Stimulated activated CD8-positive, alpha-beta memory T cell treated with anti-CD3 and anti-CD28 coated beads, Interleukin-2, amount 100 ng/mL, for 48 hours (primary cell): ENCODE measurements around the gene NDUFAF2.
"Not testable (repeated sequence)": the region's sequence is repeated elsewhere in the genome, so short reads cannot be mapped to it uniquely, and the experiment has no call there.

Experiments
- DNase-seq, 2 donors: peaks; one replicate each; pipeline ENCODE4 v3.0.0-alpha.2; 2020; ENCODE audit warnings: low read depth in 2 of 2

The NDUFAF2 gene, protein sequence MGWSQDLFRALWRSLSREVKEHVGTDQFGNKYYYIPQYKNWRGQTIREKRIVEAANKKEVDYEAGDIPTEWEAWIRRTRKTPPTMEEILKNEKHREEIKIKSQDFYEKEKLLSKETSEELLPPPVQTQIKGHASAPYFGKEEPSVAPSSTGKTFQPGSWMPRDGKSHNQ

GRCh38 chr5:60944904-60945812 is at the start of gene NDUFAF2, which contains the start of gene ERCC8:
NDUFAF2 (plus strand) TSS chr5:60945205; CDS start chr5:60945256, 51 bp downstream.
ERCC8 (minus strand) TSS chr5:60945070; CDS start chr5:60945008, 62 bp downstream.
- peak; percentile 70 to 76 for DNase-seq

- DNase-seq, result no peak
These were observed 48.0 kb upstream of the NDUFAF2 start for GRCh38 chr5:60896991-60897390.

DNA sequence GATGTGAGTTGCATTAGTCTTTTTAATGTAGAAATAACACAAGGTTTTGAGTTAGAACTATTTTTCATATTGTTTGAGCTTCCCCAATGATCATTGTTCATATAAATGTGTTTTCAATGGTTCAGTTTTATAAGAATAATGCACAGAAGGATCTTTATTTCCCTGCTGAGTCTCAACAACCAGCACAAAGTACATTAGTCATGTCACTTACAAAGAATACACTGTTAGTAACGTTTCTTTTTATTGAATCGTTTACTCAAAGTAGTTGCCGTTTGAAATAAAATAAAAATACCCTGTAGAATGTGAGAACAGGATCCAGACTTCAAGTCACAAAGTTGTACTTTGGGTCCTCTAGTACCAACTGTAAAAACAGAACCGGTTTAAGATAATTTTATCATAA is 41.6 kb upstream of the NDUFAF2 start:
- no peak for DNase-seq

DNA sequence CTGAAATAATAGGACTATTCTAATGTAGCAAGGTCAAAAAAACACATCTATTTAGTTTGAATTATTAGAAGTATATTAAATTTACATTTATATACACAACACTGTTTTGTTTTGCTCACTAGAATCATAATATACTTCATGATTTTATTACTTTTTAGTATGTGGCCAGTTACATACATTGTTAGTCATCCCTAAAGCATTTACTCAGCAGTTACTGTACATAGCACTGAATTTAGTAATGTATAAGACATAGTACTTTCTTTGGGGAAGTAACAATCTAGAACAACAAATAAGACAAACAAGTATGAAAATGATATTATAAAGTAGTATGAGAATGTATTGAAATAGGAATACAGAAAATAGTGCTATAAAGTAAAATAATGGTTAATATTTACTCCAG is 28.4 kb upstream of the NDUFAF2 start:
- no peak for DNase-seq

- DNase-seq, result no peak
These were observed 26.5 kb upstream of the NDUFAF2 start for GRCh38 chr5:60918466-60918865.

- DNase-seq, result no peak
These were observed 17.6 kb upstream of the NDUFAF2 start for GRCh38 chr5:60927450-60927849.

DNA sequence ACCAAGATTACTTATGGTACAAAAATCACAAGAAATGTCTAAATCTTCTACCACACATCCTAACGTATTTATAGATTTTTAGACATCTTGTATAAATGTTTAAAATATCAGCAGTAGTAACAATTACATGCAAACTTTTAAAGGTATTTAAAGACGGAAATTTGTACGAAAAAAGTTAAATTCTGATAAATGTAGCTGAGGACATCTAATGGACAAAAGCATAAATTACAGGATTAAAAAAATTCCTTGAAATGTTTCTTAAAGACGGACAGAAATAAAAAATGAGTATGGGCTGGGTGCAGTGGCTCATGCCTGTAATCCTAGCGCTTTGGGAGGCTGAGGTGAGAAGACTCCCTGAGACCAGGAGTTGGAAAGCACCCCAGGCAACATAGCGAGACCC is 16.0 kb upstream of the NDUFAF2 start:
- no peak for DNase-seq

GRCh38 chr5:60943624-60944023 is 1.4 kb upstream of the NDUFAF2 start:
- DNase-seq, result no peak

DNA sequence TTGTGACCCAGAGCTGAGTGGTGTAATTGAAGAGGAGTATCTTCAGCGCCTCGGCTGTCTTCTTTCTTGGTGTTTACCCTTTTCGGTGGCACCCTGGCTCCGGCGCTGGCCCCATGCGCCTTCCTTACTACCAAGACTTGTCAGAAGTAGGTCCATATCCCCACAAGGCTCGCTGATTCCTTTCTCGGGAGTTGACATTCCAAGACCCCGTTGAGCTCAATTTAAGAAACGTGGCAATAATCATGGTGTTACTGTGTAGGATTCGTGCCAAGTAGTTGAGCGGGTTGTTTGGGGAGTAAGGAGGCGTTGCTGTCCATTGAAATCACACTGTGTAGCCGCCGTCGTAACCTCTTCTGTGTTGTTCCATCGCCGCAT is 795 bp downstream of the NDUFAF2 start:
- DNase-seq, result no peak

GRCh38 chr5:60948738-60949137 is 3.7 kb downstream of the NDUFAF2 start:
- DNase-seq, result no peak

GRCh38 chr5:60955239-60955638 is 10.2 kb downstream of the NDUFAF2 start:
- no peak for DNase-seq

DNA sequence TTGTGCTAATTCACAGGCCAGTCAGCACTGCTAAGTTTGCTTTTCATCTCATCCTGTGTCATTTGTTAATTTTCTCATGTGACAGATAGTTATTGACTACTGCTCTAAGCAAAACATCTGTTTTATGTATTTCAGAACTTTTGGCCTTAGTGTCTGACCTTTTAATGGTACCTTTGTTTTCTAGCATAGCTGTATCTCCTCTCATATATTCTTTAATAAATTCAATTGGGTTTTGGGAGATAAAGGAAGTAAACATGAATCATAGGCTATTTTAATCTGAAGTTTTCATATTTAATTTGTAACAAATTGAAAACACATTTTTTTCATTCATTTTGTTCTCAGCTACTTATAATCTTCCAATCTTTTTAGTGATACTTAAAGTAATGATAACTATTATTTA is 13.1 kb downstream of the NDUFAF2 start:
- no peak for DNase-seq

DNA sequence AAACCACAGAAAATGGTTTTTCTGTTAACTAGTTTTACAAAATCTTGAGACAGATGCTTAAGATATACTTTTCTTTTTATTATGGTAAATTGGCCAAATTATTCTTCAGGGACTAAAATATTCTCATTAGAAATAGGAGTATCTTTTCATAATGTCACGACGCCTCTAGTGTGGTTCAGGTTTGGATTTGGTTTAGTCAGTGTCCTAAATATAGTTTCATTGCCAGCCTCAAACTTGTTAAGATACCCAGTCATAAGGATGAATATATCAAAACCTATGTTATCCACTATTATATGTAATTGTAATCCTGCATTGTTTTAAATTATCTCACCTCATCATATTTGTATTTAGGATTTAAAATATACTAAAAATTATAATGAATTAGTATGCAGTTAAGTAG is 13.7 kb downstream of the NDUFAF2 start:
- DNase-seq, result no peak

- DNase-seq, result no peak
These were observed 14.2 kb downstream of the NDUFAF2 start for GRCh38 chr5:60959156-60959555.

DNA sequence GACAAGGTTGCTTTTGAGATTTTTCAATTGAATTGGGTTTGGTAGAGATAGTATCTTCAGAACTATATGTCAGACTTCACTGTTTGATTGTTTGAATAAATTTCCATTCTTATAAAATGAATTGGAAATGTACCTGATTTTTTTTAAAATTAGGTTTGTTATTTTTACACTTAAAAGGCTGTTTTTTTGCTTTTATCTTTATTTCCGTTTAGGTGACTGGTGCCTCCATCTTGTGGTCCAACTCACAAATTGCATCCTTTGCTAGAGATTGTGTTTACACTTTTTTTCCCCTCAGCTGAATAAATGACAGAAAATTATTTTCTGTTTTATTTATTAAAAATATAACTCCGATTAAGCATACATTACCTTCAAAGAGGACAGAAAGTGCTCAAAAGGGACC is 15.6 kb downstream of the NDUFAF2 start:
- DNase-seq, result no peak

- DNase-seq, result no peak
These were observed 16.7 kb downstream of the NDUFAF2 start for GRCh38 chr5:60961685-60962084.

DNA sequence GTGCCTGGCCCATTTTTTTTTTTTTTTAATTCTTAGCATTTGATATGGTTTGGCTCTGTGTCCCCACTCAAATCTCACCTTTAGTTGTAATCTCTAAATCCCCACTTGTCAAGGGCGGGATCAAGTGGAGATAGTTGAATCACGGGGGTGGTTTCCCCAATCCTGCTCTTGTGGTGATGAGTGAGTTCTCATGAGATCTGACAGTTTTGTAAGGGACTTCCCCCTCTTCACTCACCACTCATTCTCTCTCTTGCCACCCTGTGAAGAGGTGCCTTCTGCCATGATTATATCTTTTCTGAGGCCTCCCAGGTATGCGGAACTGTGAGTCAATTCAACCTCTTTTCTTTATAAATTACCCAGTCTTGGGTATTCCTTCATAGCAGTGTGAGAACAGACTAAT is 27.2 kb downstream of the NDUFAF2 start:
- DNase-seq, result peak in 1 of 2 donors; percentile 18

DNA sequence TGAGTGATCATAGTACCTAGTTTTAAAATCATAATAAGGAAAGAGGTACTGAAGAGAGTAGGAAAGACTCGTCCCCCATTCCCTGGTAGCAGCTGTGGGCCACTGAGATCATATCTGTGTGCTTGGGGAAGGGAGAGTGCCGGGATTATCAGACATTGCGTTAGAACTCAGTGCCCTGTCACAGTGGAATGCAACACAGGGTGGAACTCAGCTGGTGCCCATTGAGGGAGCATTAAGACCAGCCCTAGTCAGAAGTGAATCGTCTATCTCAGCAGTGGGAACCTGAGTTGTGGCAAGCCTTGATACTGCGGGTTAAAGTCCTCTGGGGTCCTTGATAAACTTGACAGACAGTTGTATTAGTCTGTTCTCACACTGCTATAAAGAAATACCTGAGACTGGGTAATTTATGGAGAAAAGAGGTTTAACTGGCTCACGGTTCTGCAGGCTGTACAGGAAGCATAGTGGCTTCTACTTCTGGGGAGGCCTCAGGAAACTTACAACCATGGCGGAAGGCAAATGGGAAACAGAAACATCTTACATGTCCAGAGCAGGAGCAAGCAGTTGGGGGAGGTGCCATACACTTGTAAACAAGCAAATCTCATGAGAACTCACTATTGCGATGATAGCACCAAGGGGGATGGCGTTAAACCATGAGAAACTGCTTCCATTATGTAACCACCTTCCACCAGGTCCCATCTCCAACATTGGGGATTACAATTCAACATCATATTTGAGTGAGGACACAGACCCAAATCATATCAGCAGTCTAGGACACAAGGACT is 33.1 kb downstream of the NDUFAF2 start:
- no peak for DNase-seq

DNA sequence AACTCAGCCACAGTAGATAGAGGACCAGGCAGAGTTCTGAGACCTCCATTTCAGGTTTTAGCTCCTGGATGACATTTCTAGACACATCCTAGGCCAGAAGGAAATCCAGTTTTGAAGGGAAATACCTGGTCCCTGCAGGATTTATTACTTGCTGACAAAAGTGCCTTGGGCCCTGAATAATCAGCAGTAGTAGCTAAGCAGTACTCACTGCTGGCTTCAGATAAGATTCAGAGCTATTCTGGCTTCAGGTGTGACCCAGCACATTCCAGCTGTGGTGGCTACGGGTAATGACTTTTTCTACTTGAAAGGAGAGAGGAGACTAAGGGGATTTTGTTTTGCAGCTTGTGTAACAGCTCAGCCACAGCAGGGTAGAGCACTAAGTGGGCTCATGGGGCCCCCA is 34.0 kb downstream of the NDUFAF2 start:
- no peak for DNase-seq

DNA sequence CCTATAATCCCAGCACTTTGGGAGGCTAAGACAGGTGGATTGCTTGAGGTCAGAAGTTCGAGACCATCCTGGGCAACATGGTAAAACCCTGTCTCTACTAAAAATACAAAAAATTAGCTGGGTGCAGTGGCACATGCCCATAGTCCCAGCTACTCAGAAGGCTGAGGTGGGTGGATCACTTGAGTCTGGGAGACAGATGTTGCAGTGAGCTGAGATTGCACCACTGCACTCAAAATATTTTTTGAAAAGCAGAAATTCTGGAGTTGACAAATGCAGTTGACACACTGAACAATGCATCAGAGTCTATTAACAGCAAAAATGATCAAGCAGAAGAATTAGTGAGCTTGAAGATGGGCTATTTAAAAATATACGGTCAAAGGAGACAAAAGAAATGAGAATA is 35.5 kb downstream of the NDUFAF2 start:
- no peak for DNase-seq

GRCh38 chr5:60982127-60982526 is 37.1 kb downstream of the NDUFAF2 start:
- DNase-seq, result not testable (repeated sequence)

- no peak for DNase-seq
These were observed 44.8 kb downstream of the NDUFAF2 start for GRCh38 chr5:60989790-60990189.
